Measurements from ENCODE around the gene DPEP2NB. TPM values are rescaled to one million over a fixed set of nuclear protein-coding genes. Genes with fewer than 3 reads are reported as not detected.

Gene DPEP2NB
- total and polyA plus RNA-seq, 10 of the 15 experiments (the other 5 are each of a cell fraction or from before 2014, with no cell fraction given) = not detected

GRCh38 chr16:67989322-67990017 is 26.2 kb downstream of the DPEP2NB start (continued):
- TF ChIP-seq JUND (IDR thresholded peaks at IDR 0.05; ENCODE audit: low read depth, low read length) (no peak), FOS (IDR thresholded peaks at IDR 0.05; ENCODE audit: borderline replicate concordance, extremely low read depth, insufficient read length) (no peak), E2F8 (IDR thresholded peaks at IDR 0.05; ENCODE audit: low read depth, partially characterized antibody) (no peak), SMAD1 (IDR thresholded peaks at IDR 0.05; ENCODE audit: low read depth, partially characterized antibody) (no peak), MXI1 (IDR thresholded peaks at IDR 0.05; ENCODE audit: low read depth, low read length) (0 out of 2 replicates have a peak, but pooled peaks have one; percentile 35), MYB (IDR thresholded peaks at IDR 0.05; ENCODE audit: borderline replicate concordance, low read depth, low read length) (no peak), EGR1 (IDR thresholded peaks at IDR 0.05; ENCODE audit: borderline replicate concordance in 1 of 2, low read depth in 2 of 2, low read length in 2 of 2) (no peak), FOXK2 (IDR thresholded peaks at IDR 0.05) (no peak), ATF7 (IDR thresholded peaks at IDR 0.05; ENCODE audit: low read depth) (0 out of 2 replicates have a peak, but pooled peaks have one; percentile 33), SMARCA5 (IDR thresholded peaks at IDR 0.05) (no peak), PBX3 (IDR thresholded peaks at IDR 0.05; ENCODE audit: insufficient replicate concordance, low read depth, low read length) (no peak), PAX8 (IDR thresholded peaks at IDR 0.05) (no peak), EZH2 (IDR thresholded peaks at IDR 0.05; ENCODE audit: borderline replicate concordance, control insufficient read depth, low read depth, low read length) (no peak), LARP7 (IDR thresholded peaks at IDR 0.05) (no peak)
- TF ChIP-seq, protein P1, sequence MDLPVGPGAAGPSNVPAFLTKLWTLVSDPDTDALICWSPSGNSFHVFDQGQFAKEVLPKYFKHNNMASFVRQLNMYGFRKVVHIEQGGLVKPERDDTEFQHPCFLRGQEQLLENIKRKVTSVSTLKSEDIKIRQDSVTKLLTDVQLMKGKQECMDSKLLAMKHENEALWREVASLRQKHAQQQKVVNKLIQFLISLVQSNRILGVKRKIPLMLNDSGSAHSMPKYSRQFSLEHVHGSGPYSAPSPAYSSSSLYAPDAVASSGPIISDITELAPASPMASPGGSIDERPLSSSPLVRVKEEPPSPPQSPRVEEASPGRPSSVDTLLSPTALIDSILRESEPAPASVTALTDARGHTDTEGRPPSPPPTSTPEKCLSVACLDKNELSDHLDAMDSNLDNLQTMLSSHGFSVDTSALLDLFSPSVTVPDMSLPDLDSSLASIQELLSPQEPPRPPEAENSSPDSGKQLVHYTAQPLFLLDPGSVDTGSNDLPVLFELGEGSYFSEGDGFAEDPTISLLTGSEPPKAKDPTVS (IDR thresholded peaks at IDR 0.05; ENCODE audit: low read depth, low read length) = no peak
- TF ChIP-seq, protein P2, sequence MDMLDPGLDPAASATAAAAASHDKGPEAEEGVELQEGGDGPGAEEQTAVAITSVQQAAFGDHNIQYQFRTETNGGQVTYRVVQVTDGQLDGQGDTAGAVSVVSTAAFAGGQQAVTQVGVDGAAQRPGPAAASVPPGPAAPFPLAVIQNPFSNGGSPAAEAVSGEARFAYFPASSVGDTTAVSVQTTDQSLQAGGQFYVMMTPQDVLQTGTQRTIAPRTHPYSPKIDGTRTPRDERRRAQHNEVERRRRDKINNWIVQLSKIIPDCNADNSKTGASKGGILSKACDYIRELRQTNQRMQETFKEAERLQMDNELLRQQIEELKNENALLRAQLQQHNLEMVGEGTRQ (IDR thresholded peaks at IDR 0.05; ENCODE audit: borderline replicate concordance, low read depth, low read length) = peak; percentile 63
- TF ChIP-seq, protein P3, sequence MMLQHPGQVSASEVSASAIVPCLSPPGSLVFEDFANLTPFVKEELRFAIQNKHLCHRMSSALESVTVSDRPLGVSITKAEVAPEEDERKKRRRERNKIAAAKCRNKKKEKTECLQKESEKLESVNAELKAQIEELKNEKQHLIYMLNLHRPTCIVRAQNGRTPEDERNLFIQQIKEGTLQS (IDR thresholded peaks at IDR 0.05; ENCODE audit: borderline replicate concordance, extremely low read depth, low read depth, low read length) = no peak
- TF ChIP-seq, protein P4, sequence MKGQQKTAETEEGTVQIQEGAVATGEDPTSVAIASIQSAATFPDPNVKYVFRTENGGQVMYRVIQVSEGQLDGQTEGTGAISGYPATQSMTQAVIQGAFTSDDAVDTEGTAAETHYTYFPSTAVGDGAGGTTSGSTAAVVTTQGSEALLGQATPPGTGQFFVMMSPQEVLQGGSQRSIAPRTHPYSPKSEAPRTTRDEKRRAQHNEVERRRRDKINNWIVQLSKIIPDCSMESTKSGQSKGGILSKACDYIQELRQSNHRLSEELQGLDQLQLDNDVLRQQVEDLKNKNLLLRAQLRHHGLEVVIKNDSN (IDR thresholded peaks at IDR 0.05; ENCODE audit: borderline replicate concordance, extremely low read length, insufficient read depth, low read depth, low read length) = peak; percentile 45

Data from GM12878 (cell line).